Ovary (tissue), 3 donors: ENCODE measurements around the gene ANKLE1.

Experiments used
- CTCF ChIP-seq, 3 donors: fragments of 450-650 bp in 2 of 3; fragments of 200-600 bp in 1 of 3; IDR thresholded peaks; one replicate each; pipeline versions ENCODE4 v1.5.1 to v1.8.0; 2016 to 2022; ENCODE audit warnings: antibody characterized with exemption in 3 of 3, mild to moderate bottlenecking in 1 of 3
- EP300 ChIP-seq: sonication (generic); formaldehyde crosslinking; IDR thresholded peaks from one replicate; pipeline ENCODE4 v1.6.1; 2017; ENCODE audit warnings: antibody characterized with exemption
- POLR2A ChIP-seq: fragments of 450-650 bp; IDR thresholded peaks from one replicate; pipeline ENCODE4 v1.6.1; 2017; ENCODE audit warnings: antibody characterized with exemption, mild to moderate bottlenecking, moderate library complexity
- donor health status: DM: no; HTN: no; CAD: no.

DNA sequence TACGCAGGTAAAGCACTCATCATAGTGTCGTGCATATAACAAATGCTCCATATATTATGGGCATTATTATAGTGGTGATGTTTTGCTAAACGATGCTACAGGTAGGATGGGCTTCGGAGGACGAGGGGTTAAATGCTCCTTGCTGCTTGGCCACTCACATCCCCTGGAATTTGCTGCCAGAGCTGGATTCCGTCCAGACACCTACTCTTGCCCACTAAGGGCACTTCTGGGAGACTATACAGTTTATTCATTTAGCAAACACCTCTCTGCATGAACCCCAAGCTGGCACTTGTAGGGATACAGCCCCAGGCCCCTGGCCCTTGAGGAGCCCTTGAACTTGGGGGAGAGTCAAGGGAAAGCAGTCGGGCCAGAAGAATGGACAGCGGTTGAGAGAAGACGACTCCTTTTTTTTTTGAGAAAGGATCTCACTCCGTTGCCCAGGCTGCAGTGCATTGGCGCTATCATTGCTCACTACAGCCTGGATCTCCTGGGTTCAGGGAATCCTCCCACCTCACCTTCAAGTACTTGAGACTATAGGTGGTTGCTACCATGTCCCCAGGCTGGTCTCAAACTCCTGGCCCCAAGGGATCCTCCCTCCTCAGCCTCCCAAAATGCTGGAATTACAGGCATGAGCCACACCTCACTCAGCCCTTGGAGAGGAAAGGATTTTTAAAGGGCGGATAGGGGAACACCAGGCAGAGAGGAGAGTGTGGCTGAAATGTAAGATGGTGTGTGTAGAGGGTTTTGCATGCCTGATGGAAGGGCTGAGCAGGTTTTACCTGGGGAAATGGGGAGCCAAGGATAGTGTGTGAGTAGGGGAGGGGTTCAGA, 22.9 kb downstream of the ANKLE1 start:
- no peak for TF ChIP-seq CTCF (IDR thresholded peaks at IDR 0.05)
- TF ChIP-seq EP300, result no peak
- no peak for TF ChIP-seq POLR2A
